NCI-H2196 treated with DMSO at 0.1 percent for 48 hours (cell line): Measurements from ENCODE around the gene STAT5A.
"Not testable (repeated sequence)": the region's sequence is repeated elsewhere in the genome, so short reads cannot be mapped to it uniquely, and the experiment has no call there.

ENCODE experiments used
- DNase-seq: peaks from one replicate; lab custom pipeline; 2025; ENCODE audit not compliant: unreplicated experiment; lab: John Stamatoyannopoulos, UW

STAT5A gene

DNA sequence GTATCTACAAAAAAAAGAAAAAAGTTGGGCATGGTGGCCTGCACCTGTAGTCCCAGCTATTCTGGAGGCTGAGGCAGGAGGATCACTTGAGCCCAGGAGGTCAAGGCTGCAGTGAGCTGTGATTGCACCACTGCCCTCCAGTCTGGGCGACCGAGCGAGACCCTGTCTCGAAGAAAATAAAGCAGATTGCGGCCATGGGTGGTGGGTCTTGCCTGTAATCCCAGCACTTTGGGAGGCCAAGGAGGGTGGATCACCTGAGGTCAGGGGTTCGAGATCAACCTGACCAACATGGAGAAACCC is 16.7 kb downstream of the STAT5A start:
- DNase-seq = not testable (repeated sequence)

DNA sequence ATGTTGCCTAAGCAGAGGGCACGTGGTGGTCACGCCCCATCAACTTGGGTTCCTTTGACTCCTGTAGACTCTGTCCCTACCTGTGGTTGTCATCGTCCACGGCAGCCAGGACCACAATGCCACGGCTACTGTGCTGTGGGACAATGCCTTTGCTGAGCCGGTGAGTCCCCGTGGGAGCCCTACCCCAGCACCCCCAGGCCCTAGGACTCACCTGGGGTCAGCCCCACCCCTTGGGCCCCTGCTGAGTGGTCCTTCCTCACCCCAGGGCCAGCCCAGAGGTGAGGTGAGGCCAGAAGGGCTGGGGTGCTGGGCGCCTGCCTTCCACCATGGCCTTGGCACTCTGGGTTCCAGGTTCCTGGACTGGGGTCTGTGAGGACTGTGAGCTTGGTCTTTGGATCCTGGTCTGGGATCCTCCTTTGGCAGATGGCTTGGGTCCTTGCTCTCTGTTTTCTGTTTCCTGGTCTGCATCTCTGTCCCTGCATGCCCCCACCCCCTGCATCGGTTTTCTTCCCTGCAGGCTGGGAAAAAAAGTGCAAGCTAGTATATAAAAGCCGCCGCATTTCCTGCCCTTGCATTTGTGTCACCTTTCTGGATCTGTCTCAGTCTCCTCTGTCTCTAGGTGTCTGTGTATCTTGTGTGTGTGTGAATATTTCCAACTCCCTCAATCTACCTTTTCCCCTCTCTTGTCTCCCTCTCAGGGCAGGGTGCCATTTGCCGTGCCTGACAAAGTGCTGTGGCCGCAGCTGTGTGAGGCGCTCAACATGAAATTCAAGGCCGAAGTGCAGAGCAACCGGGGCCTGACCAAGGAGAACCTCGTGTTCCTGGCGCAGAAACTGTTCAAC is 17.5 kb downstream of the STAT5A start:
- no peak for DNase-seq

DNA sequence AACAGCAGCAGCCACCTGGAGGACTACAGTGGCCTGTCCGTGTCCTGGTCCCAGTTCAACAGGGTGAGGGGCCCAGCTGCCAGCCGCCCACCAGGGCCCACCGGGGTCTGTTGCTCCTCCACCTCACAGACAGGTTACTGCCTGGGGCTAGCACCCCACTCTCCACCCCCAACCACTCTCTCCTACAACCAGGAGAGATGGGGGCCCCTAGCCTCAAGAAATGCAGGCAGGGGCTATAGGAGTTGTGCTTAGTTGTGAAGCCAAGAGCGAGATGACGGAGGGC is 18.0 kb downstream of the STAT5A start:
- DNase-seq = no peak

DNA sequence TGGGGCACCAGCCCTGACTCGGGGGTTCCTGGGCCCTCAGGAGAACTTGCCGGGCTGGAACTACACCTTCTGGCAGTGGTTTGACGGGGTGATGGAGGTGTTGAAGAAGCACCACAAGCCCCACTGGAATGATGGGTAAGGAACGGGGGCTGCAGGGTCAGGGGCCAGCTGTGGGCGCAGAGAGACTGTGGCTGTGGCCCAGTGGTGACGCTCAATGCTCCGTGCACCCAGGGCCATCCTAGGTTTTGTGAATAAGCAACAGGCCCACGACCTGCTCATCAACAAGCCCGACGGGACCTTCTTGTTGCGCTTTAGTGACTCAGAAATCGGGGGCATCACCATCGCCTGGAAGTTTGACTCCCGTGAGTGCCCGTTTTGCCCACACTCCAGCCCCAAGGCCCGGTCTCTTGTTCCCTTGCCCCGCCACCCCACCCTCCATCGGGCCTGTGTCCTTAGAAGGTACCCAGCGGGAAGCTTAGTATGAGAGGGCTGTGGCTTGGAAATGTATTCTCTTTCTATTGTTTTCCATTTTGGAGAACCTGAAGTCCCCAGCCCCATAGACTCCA is 19.1 kb downstream of the STAT5A start:
- no peak for DNase-seq

DNA sequence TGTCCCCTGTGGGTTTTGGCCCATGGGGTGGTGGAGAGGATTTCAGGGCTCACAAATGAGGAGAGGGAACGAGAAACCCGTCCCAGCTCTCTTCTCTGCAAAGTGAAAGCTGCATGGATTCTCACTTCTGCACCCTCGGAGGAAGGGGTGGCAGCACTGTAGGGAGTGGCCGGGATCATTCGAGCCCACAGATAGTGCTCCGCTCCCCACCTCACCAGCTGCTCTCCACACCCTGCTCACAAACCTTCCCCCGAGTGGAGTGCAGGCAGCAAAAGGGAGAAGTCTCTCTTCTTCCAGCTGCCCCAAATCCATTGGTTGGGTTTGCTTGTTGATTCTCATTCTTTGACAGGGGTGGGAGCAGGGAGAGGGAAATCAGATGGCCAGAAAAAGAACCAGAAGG is 20.1 kb downstream of the STAT5A start:
- no peak for DNase-seq

DNA sequence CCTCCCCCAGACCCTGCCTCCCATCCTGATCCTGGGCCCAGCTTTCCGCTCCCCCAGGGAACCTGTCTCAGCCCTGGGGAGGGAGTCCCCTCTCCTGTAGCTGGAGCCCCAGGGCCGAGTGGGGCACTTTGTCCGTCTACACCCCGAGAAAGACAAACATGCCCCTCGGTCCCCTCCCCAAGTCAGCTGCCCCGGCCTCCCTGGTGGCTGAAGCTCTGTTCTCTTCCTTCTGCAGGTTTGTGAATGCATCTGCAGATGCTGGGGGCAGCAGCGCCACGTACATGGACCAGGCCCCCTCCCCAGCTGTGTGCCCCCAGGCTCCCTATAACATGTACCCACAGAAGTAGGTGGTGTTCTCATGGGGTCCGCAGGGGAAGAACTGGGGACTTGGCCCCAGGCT is 20.8 kb downstream of the STAT5A start:
- no peak for DNase-seq

DNA sequence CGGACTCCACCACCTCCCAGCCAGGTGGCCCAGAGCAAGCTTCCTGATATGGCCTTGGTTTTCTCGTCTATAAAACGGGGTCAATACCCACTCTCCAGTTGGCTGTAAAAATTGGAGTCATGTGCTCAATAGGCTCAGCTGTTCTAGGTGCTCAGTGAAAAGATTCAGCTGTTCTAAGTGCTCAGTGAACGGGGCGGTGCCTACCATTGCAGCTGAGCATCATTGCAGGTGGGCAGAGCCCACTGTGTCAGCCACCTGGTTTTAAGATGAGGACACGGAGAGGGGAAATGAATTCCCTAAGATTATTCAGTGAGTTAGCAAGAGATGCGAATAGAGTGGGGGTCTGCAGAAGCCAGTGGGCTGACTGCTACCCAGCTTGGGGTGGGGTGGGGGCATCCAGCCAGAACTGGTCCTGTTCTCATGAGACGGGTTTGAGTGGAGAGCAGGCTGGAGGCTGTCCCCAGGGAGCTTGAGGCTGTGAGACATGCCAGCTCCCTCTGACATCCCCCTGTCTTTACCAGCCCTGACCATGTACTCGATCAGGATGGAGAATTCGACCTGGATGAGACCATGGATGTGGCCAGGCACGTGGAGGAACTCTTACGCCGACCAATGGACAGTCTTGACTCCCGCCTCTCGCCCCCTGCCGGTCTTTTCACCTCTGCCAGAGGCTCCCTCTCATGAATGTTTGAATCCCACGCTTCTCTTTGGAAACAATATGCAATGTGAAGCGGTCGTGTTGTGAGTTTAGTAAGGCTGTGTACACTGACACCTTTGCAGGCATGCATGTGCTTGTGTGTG is 21.9 kb downstream of the STAT5A start:
- no peak for DNase-seq

DNA sequence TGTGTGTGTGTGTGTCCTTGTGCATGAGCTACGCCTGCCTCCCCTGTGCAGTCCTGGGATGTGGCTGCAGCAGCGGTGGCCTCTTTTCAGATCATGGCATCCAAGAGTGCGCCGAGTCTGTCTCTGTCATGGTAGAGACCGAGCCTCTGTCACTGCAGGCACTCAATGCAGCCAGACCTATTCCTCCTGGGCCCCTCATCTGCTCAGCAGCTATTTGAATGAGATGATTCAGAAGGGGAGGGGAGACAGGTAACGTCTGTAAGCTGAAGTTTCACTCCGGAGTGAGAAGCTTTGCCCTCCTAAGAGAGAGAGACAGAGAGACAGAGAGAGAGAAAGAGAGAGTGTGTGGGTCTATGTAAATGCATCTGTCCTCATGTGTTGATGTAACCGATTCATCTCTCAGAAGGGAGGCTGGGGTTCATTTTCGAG is 22.5 kb downstream of the STAT5A start:
- no peak for DNase-seq

DNA sequence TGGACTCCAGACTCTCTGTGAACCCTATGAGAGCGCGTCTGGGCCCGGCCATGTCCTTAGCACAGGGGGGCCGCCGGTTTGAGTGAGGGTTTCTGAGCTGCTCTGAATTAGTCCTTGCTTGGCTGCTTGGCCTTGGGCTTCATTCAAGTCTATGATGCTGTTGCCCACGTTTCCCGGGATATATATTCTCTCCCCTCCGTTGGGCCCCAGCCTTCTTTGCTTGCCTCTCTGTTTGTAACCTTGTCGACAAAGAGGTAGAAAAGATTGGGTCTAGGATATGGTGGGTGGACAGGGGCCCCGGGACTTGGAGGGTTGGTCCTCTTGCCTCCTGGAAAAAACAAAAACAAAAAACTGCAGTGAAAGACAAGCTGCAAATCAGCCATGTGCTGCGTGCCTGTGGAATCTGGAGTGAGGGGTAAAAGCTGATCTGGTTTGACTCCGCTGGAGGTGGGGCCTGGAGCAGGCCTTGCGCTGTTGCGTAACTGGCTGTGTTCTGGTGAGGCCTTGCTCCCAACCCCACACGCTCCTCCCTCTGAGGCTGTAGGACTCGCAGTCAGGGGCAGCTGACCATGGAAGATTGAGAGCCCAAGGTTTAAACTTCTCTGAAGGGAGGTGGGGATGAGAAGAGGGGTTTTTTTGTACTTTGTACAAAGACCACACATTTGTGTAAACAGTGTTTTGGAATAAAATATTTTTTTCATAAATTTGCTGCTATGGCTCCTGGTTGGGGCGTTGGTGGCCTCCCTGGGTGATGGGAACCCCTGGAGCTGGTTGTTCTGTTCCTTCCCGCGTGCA is 23.1 kb downstream of the STAT5A start:
- no peak for DNase-seq

DNA sequence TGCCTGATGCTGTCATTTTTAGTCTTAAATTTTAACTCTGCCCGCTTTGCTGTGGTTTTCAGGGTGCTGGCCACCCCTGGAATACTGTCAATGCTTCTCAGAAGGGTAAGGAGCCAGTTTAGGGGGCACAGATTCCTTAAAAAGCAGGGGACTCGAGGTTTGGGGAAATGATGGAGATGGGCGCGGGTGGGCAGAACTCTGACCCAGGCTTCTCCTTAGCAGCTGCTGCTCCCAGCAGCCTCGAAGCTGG is 23.7 kb downstream of the STAT5A start:
- no peak for DNase-seq

DNA sequence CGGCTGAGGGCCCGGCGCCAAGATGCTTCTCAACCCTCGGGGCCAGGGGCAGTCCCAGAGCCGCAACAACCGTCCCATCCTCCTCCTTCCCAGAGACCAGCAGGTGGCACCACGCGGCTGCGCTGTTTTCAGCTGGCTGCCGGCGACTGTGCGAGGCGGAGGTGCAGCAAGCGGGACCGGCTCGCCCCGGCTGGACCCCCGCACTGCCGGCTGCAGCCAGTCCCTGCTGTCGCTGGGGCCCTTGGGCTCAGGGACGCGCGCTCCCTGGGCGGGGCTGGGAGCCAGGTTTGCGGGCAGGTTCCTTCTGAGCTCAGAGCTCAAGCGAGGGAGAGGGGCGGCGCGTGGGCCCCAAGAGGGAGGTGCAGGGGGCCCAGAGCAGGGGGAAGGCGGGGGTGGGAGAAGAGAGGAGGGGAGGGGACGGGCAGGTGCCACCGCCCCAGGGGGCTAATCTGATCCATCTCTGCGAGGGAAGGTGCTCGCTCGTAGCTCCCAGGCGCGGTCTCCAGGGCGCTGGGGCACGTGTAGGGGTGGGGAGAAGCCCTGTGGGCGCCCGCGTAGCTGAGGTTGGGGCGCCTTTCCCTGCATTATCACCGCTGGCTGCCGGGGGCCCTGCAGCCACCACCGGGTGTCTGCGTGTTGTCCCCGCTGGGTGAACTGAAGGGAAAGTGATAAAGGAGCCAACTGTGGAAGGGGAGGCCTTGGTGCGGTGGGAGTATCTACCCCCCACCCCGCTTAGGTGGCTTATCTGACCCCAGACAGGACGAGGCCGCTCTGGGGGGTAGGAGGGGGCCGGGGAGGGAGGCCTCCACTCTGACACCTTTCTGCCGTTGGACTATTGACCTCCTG is 24.2 kb downstream of the STAT5A start:
- peak; percentile 46 for DNase-seq

DNA sequence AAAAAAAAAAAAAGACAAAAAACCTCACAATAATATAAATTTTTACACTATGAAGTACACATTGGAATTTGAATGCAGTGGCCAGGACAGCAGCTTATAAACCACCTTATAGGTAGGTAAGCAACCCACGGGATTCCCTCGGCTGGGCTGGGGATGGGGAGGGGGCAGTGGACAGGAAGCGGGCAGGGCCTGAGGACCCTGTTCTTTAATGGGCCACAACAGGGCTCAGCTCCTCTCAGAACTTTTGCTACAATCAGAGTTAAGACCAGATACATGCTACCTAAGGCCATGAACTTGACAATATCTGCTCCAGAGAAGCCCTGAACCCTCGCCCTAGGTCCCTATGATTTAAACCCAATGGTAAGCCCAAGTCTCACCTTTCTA is 25.1 kb downstream of the STAT5A start:
- DNase-seq = no peak

DNA sequence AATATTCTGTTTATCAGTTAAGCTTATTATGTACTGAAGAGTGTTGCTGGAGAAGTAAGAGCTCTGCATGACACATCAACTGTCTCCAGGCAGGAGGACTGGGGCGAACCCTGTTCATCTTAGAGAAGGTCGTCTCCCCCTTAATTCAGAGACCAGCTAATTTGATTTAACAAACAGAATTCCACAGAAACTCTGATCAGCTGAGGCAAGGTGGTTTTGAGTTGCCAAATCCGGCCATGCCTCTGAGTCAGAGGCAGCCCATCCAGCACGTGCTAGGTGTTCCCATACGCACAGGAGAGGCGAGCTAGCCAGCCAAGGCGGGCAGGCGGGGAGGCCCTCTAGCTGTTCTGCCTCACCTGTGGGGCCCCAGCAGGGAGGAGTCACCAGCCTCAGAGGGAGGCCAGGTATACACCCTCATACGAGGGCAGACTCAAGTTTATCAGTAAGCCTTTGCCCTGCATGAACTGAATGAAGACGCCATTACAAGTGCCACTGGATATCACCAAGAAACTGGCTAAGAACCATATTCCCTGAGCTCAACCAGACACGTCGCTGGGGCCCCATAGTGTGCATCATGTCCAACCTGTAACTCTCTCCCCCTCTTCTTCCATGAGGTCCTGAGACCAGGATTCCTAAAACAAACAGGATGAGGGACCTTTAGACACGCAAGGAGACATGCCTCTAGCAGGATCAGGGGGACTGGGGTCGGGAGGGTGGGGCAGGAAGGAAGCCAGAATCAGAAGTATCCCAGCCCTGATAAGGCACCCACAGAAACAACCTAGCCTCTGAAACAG is 25.7 kb downstream of the STAT5A start:
- no peak for DNase-seq

DNA sequence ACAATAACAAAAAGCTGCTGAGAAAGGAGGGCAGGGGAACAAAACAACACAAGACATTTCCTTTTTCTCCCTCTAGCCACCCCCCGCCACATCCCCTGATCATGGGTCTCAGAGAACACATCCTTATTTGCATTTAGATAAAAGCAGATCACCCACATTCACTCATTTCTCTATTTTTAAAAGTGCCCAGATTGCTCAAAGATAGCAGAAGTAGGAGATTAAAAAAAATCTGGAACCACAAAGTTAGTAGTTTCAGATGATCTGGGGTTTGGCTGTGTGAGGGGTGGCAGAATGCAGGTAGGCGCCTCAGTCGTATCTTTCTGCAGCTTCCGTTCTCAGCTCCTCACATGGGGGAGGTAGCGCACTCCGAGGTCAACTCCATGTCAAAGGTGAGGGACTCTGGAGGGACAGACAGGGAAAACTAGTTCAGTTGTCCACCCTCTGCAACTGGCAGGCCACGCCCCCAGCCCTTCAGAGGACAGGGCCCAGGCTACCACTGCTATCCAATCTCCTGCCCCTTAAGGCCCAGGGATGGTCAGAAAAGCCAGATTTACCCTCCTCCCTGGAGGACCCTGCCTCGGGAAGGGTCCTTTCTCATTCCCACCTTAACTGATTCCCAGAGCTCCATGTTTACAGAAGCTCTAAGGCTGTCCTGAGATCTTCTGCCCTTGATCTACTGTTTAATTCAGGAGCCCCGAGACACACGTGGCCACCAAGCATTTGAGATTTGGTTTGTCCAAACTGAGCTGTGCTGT is 27.3 kb downstream of the STAT5A start:
- no peak for DNase-seq

DNA sequence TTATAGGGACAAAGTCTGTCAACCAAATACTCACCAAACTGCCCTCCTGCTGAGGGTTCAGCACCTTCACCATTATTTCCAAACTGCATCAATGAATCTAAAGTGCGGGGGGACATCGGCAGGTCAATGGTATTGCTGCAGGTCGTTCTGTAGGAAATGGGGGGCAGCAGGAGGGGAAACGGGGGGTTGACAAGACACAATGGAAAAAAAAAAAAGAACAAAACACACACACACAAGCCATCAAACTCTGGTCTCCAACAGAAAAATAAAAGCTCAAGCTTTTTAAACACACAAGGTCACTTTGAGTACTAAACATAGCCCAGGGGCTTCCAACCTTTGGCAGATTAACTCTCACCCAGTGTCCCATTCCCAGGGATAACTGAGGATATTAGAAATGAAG is 28.5 kb downstream of the STAT5A start:
- DNase-seq = no peak

DNA sequence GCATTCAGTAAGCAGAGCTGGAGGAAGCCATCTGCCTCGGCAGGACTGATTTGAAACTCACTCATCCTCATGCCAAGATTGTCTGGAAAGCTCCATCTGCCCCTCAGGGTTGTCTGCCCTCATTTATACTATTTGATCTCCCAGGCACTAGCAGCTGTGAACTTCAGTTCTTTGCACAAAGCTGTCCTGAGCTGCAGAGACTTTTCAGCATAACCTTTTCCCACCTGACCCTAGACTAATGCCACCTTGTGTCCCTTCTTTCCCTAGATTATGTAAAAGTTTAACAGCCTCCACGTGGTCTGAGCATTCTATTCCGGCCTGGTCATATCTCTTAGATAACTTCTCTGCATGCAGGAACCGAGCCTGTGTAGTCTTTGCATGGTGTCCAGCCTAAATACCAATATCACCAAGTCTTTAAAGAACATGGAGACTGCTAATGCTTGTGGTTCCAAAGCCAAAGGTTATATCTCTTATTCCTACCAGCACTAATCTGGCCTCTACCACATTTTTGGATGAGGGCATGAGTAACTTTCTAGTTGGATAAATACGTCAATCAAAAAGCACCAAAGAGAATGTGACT is 29.1 kb downstream of the STAT5A start:
- DNase-seq = no peak

DNA sequence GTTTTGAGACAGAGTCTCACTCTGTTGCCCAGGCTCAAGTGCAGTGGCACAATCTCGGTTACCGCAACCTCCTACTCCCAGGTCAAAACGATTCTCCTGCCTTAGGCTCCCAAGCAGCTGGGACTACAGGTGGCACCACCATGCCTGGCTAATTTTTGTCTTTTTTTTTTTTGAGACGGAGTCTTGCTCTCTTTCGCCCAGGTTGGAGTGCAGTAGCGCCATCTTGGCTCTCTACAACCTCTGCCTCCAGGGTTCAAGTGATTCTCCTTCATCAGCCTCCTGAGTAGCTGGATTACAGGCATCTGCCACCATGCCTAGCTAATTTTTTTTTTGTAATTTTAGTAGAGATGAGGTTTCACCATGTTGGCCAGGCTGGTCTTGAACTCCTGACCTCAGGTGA is 29.7 kb downstream of the STAT5A start:
- DNase-seq = not testable (repeated sequence)

DNA sequence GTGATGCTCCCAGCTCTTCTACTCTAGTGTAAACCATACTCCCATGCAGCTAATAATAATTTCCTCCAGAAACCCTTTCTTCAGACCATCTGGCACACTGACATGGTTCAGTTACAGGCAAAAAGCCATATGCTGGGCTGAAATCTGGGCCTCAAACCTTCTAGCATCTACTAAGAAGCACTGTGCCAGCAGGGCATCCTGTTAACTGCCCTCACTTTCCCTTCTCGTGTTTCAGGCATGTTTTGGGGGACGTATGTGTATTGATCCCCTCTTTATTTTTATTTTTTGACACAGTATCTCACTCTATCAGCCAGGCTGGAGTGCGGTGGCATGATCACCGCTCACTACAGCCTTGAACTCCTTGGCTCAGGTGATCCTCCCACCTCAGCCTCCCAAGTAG is 33.3 kb downstream of the STAT5A start:
- no peak for DNase-seq
